Kidney epithelial cell (primary cell): Measurements from ENCODE around the gene LCN9. TPM values are rescaled to one million over a fixed set of nuclear protein-coding genes. Genes with fewer than 3 reads are reported as not detected.

Source experiments
- DNase-seq: peaks from one replicate; pipeline ENCODE4 v3.0.0-alpha.2; 2010; ENCODE audit warnings: low read depth
- H3K27me3 ChIP-seq: 2 replicates; pipeline ENCODE4 v1.6.0; 2011; ENCODE audit warnings: low read length; ENCODE audit not compliant: control insufficient read depth, insufficient read depth
- H3K36me3 ChIP-seq: 2 replicates; pipeline ENCODE4 v1.5.1; 2011; ENCODE audit warnings: low read length; ENCODE audit not compliant: control insufficient read depth, insufficient read depth
- H3K4me3 ChIP-seq: 2 replicates; pipeline ENCODE4 v1.5.1; 2011; ENCODE audit warnings: low read depth, mild to moderate bottlenecking, control low read depth, low read length
- total RNA-seq: library from RNA; depleted of rRNA; stranded (reverse); fragments of >200 nt; gene quantifications from 2 replicates; pipeline ENCODE4 v1.2.3, GENCODE V29; 2015
- TF ChIP-seq, protein P1 (sequence below): IDR thresholded peaks from 2 replicates; pipeline ENCODE4 v1.5.1; 2011; ENCODE audit warnings: mild to moderate bottlenecking, moderate library complexity, low read length, control low read depth, inconsistent platforms; ENCODE audit not compliant: insufficient read depth, poor library complexity, severe bottlenecking

The LCN9 gene
- total RNA-seq, 1 donor from 2014 or later, result not detected

GRCh38 chr9:135616619-135617537 lies 46.2 kb upstream of the LCN9 start:
- peaks cover 6% of the 10 kb centered on the region for H3K27me3 ChIP-seq
- no peaks in the 10 kb centered on the region for H3K36me3 ChIP-seq
- no peak for DNase-seq
- H3K4me3 ChIP-seq, result no peak overlapping the region
- TF ChIP-seq, protein P1, sequence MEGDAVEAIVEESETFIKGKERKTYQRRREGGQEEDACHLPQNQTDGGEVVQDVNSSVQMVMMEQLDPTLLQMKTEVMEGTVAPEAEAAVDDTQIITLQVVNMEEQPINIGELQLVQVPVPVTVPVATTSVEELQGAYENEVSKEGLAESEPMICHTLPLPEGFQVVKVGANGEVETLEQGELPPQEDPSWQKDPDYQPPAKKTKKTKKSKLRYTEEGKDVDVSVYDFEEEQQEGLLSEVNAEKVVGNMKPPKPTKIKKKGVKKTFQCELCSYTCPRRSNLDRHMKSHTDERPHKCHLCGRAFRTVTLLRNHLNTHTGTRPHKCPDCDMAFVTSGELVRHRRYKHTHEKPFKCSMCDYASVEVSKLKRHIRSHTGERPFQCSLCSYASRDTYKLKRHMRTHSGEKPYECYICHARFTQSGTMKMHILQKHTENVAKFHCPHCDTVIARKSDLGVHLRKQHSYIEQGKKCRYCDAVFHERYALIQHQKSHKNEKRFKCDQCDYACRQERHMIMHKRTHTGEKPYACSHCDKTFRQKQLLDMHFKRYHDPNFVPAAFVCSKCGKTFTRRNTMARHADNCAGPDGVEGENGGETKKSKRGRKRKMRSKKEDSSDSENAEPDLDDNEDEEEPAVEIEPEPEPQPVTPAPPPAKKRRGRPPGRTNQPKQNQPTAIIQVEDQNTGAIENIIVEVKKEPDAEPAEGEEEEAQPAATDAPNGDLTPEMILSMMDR, result no peak

DNA sequence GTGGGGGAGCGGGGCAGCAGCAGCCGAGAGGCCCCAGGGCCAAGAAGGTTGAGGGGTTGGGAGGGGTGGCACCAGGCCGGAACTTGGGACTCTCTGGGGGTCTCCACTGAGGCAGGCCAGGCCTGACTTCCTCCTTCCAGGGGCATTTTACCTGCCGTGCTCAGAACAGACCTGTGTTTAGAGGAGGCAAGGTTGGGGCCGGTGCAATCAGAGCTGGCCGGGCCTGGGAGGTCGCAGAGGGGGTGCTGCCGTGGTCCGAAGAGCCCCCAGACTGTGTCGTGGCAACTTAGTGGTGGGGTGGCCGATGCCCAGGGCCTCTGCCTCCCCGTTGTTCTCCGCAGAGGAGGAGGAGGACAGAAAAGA lies 45.6 kb upstream of the LCN9 start:
- TF ChIP-seq, protein P1, result no peak

GRCh38 chr9:135617991-135618411 lies 45.1 kb upstream of the LCN9 start:
- peaks cover 6% of the 10 kb centered on the region for H3K27me3 ChIP-seq
- no peaks in the 10 kb centered on the region for H3K36me3 ChIP-seq
- H3K4me3 ChIP-seq, result no peak overlapping the region
- DNase-seq, result no peak
- TF ChIP-seq, protein P1, result no peak

More for the DNA sequence above, 45.6 kb upstream of the LCN9 start:
- peaks cover 6% of the 10 kb centered on the region for H3K27me3 ChIP-seq
- H3K36me3 ChIP-seq, result no peaks in the 10 kb centered on the region
- H3K4me3 ChIP-seq, result no peak overlapping the region
- DNase-seq, result no peak

DNA sequence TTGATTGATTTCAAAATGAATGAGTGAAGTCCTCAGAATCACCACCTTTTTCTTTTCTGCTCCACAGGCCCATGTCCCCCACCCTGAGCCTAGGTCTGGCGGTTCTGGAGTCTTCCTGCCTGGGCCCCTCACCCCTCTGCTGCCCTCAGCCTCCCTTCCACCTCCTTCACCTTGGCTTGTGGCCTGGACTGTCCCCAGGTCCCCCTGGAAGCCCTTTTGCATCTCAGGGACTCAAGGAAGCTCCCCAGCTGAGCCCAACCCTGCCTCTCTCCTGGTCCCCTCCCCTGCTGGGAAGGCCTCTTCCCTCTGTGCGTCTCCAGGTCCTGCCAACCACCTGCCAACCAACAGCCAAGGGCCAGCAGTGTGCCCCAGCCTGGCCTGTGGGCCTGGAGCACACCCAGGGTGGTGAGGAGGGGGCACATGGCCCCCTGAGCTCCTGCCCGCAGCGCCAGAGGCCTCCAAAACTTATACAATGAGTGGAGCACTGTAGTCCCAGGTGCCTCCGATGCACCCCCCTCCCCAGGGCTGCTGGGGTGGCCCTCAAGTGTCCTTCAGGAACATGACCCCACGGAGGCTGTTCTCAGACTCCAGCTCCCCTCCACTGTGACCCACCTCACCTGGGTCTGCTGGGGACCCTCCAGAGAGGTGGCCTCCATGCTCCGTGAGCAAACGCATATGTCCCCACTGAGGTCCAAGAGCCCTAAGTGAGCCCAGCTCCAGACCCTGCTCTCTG lies 44.1 kb upstream of the LCN9 start:
- DNase-seq, result no peak
- no peaks in the 10 kb centered on the region for H3K36me3 ChIP-seq
- TF ChIP-seq, protein P1, result no peak
- H3K4me3 ChIP-seq, result no peak overlapping the region
- H3K27me3 ChIP-seq, result peaks cover 6% of the 10 kb centered on the region

DNA sequence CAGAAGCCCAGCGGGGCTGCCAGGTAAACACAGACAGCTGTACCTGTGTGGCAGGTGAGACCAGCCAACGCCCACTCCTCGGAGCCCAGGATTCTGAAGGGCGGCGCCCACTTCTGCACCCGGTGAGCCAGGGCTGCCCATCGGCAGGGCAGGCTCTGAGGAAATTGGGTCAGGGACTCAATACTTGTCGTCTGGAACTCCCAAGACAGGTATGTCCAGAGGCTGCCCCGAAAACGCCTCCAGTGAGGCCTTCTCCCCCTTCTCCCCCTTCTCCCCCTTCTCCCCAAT lies 43.6 kb upstream of the LCN9 start:
- Histone ChIP-seq H3K27me3 (peaks cover 6% of the 10 kb centered on the region), H3K36me3 (no peaks in the 10 kb centered on the region), H3K4me3 (no peak overlapping the region)
- TF ChIP-seq, protein P1, result no peak
- DNase-seq, result no peak
